ENCODE measurements around the gene ZFTA.
A peak's percentile ranks its signal among the peaks of the same experiment; 100 is the strongest.
"Not testable (repeated sequence)": the region's sequence is repeated elsewhere in the genome, so short reads cannot be mapped to it uniquely, and the experiment has no call there.

ZFTA gene

GRCh38 chr11:63771741-63772318 lies 3.3 kb upstream of the ZFTA start:
- not testable (repeated sequence) for DNase-seq

GRCh38 chr11:63770763-63771162 lies 2.2 kb upstream of the ZFTA start:
- no peak for DNase-seq

GRCh38 chr11:63769714-63770455 lies 1.3 kb upstream of the ZFTA start:
- no peak for DNase-seq

- peak; percentile 44 for DNase-seq
Observed at GRCh38 chr11:63769042-63769713, 603 bp upstream of the ZFTA start.

GRCh38 chr11:63767565-63768236 lies 874 bp downstream of the ZFTA start:
- DNase-seq: peak; percentile 61

- DNase-seq: no peak
Observed at GRCh38 chr11:63767267-63767564, 1.4 kb downstream of the ZFTA start.

GRCh38 chr11:63766531-63767235 lies 1.9 kb downstream of the ZFTA start:
- no peak for DNase-seq

GRCh38 chr11:63765688-63766241 lies 2.8 kb downstream of the ZFTA start:
- no peak for DNase-seq

GRCh38 chr11:63764679-63765647 lies 3.6 kb downstream of the ZFTA start:
- no peak for DNase-seq

- DNase-seq: no peak
Observed at GRCh38 chr11:63764340-63764678, 4.3 kb downstream of the ZFTA start.

- no peak for DNase-seq
Observed at GRCh38 chr11:63763496-63764339, 4.9 kb downstream of the ZFTA start.

GRCh38 chr11:63762654-63763495 lies 5.7 kb downstream of the ZFTA start:
- DNase-seq: no peak

GRCh38 chr11:63761931-63762653 lies 6.5 kb downstream of the ZFTA start:
- no peak for DNase-seq

- no peak for DNase-seq
Observed at GRCh38 chr11:63761188-63761587, 7.4 kb downstream of the ZFTA start.

GRCh38 chr11:63760487-63761079 lies 8.0 kb downstream of the ZFTA start:
- DNase-seq: no peak

GRCh38 chr11:63756919-63757761 lies 11.4 kb downstream of the ZFTA start:
- DNase-seq: no peak

GRCh38 chr11:63749624-63750023 lies 19.0 kb downstream of the ZFTA start:
- no peak for DNase-seq

- no peak for DNase-seq
Observed at GRCh38 chr11:63747011-63747410, 21.6 kb downstream of the ZFTA start.

Measured in CD4-positive, alpha-beta T cell treated with Interleukin-6 for 4 hours (primary cell).